ENCODE results near the gene IGFBPL1.

Gene IGFBPL1

DNA sequence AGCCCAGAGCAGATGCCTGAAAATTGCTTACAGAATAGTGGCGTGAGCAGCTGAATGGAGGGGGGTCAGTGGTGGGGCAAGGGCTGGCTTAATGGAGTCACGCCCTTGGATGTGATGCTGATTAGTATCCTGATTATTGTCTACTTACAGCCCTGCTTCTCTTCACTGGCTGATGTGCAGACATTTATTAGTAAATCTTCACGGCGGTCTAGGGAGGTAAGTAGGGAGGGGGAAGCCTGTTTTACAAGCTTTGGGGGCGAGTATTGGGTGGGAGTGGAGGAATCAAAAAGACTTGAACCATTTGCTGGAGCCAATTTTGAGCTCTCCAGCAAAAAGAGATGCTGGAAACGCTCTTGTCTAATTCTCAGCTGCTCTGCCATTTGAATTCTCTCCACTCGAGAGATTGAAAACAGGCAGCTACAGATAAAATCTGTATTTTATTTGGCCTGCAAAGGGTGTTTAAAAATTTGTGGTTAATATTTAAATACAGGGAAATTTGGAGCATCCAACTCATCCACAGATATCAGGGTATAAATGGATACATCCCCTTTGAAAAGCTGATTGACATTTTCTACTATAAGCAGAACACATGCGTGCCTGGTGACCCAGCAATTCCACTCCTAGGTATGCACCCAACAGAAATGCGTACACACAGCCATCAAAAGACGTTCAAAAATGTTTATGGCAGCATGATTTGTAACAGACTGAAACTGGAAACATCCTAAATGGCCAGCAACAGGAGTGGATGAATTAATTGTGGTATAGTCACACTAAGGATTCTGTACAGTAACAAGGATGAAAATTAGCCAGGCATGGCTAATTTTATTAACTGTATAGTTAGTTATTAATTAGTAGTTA, 51.3 kb downstream of the IGFBPL1 start:
- H3K36me3 ChIP-seq (ENCODE audit: insufficient read depth, low read length), result no peaks in the 10 kb centered on the region
- no peak overlapping the region for H3K4me3 ChIP-seq
- H3K27ac ChIP-seq, result no peak overlapping the region
- TF ChIP-seq EZH2 (IDR thresholded peaks at IDR 0.05) (no peak), POLR2AphosphoS5 (IDR thresholded peaks at IDR 0.05; ENCODE audit: borderline replicate concordance, low read depth, low read length) (no peak), FOXP2 (optimal IDR thresholded peaks at IDR 0.05; ENCODE audit: control extremely low read depth, extremely low read length, insufficient read depth) (no peak)
- no peak for DNase-seq (ENCODE audit: low read depth, low spot score)
- no peaks in the 10 kb centered on the region for H3K9me3 ChIP-seq (ENCODE audit: low read depth, low read length)
- H3K9ac ChIP-seq (ENCODE audit: insufficient read length), result no peak overlapping the region

DNA sequence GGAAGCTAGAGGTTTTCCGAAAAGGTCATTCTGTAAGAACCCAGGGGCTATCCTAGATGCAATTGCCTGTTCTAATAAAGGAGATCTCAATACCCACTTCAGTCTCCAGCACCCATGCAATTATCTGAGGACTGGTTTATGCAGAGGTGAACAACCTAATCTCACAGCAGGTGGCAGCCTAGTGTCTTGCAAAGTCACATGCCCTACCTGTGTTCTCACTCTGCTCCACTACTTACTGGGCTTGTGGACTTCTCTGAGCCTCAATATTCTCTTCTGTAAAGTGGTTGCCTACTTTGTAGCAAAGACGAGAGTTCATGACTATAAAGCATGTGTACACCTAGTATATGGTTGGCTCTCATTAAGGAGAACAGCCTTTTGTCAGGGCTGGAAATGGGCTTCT, 52.8 kb downstream of the IGFBPL1 start:
- no peak for DNase-seq (ENCODE audit: low read depth, low spot score)
- Histone ChIP-seq H3K9ac (ENCODE audit: insufficient read length) (no peak overlapping the region), H3K36me3 (ENCODE audit: insufficient read depth, low read length) (no peaks in the 10 kb centered on the region), H3K27ac (no peak overlapping the region), H3K9me3 (ENCODE audit: low read depth, low read length) (no peaks in the 10 kb centered on the region), H3K4me3 (no peak overlapping the region)
- TF ChIP-seq POLR2AphosphoS5 (IDR thresholded peaks at IDR 0.05; ENCODE audit: borderline replicate concordance, low read depth, low read length) (no peak), FOXP2 (optimal IDR thresholded peaks at IDR 0.05; ENCODE audit: control extremely low read depth, extremely low read length, insufficient read depth) (no peak), EZH2 (IDR thresholded peaks at IDR 0.05) (no peak)

DNA sequence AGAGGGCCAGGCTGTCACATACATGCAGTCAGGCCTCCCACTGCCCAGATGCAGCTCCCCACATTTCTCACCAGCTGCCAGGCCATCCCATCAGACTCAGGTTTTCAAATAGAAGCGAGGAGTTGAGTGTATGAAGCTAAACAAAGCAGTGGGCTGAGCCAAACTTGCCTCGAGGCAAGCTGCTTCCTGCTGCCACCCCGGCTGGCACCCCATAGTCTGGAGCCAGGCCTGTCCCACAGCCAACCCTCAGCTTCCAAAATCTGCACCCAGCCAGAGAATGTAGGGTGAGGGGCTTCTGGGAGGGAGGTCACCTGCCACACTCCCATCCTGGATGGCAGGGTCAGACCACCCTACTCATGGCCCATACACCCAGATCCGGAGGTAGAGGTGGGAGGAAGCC, 54.1 kb downstream of the IGFBPL1 start:
- Histone ChIP-seq H3K27ac (no peak overlapping the region), H3K36me3 (ENCODE audit: insufficient read depth, low read length) (no peaks in the 10 kb centered on the region), H3K9ac (ENCODE audit: insufficient read length) (no peak overlapping the region), H3K4me3 (peak overlapping the region; percentile 6; the same call in 1 of the 2 replicates), H3K9me3 (ENCODE audit: low read depth, low read length) (no peaks in the 10 kb centered on the region)
- no peak for DNase-seq (ENCODE audit: low read depth, low spot score)
- TF ChIP-seq FOXP2 (optimal IDR thresholded peaks at IDR 0.05; ENCODE audit: control extremely low read depth, extremely low read length, insufficient read depth) (no peak), EZH2 (IDR thresholded peaks at IDR 0.05) (no peak), POLR2AphosphoS5 (IDR thresholded peaks at IDR 0.05; ENCODE audit: borderline replicate concordance, low read depth, low read length) (no peak)

DNA sequence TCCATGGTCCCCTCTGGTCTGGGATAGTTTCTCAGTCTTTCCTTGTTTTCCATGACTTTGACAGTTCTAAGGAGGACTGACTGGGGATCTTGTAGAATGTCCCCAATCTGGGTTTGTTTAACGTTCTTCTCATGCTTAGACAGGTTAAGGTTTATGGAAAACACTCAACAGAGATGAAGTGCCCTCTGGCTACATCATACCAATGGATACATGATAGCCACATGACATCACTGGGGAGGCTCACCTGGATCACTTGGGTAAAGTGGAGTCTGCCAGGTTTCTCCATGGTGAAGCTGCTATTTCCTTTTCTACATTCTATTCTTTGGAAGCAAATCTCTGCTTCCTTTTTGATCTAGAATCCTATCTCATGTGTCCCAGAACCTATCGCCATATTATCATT, 55.5 kb downstream of the IGFBPL1 start:
- Histone ChIP-seq H3K36me3 (ENCODE audit: insufficient read depth, low read length) (no peaks in the 10 kb centered on the region), H3K9me3 (ENCODE audit: low read depth, low read length) (no peaks in the 10 kb centered on the region), H3K4me3 (no peak overlapping the region), H3K27ac (no peak overlapping the region), H3K9ac (ENCODE audit: insufficient read length) (no peak overlapping the region)
- DNase-seq (ENCODE audit: low read depth, low spot score), result no peak
- TF ChIP-seq POLR2AphosphoS5 (IDR thresholded peaks at IDR 0.05; ENCODE audit: borderline replicate concordance, low read depth, low read length), result no peak
- no peak for TF ChIP-seq FOXP2 (optimal IDR thresholded peaks at IDR 0.05; ENCODE audit: control extremely low read depth, extremely low read length, insufficient read depth)
- no peak for TF ChIP-seq EZH2 (IDR thresholded peaks at IDR 0.05)

DNA sequence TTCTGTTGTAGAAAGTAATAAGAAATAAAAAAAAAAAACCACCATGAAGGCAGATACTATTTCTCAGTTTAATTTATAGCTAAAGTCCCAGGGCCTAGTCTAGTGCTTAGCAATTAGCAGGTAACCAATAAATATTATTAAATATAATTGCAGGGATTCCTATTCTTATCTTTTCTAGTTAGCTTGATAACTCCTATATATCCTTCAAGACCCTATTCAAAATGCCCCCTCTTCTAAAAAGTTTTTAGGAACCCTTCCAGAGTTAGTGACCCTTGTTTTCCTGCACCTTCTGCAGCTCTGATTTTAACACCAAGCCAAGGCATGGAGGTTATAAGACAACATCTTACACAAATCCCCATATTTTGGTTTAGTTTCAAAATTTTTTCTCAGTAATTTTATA, 56.4 kb downstream of the IGFBPL1 start:
- DNase-seq (ENCODE audit: low read depth, low spot score), result no peak
- Histone ChIP-seq H3K9me3 (ENCODE audit: low read depth, low read length) (no peaks in the 10 kb centered on the region), H3K36me3 (ENCODE audit: insufficient read depth, low read length) (no peaks in the 10 kb centered on the region), H3K27ac (no peak overlapping the region), H3K4me3 (no peak overlapping the region), H3K9ac (ENCODE audit: insufficient read length) (no peak overlapping the region)
- TF ChIP-seq EZH2 (IDR thresholded peaks at IDR 0.05), result no peak
- no peak for TF ChIP-seq POLR2AphosphoS5 (IDR thresholded peaks at IDR 0.05; ENCODE audit: borderline replicate concordance, low read depth, low read length)
- TF ChIP-seq FOXP2 (optimal IDR thresholded peaks at IDR 0.05; ENCODE audit: control extremely low read depth, extremely low read length, insufficient read depth), result no peak

DNA sequence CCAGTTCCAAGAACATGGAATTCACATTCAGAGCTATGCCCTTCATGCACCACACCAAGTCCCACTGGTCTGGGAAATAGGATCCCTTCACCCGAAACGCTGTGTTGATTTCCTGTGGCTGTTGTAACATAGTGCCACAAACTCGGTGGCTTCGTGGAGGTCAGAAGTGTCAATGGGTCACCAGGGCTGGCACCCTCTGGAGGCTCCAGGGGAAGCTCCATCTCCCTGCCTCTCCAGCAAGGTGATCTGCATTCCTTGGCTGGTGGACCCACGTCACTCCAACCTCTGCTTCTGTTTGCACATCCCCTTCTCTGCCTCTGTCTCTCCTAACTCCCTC, 60.7 kb downstream of the IGFBPL1 start:
- Histone ChIP-seq H3K9me3 (ENCODE audit: low read depth, low read length) (no peaks in the 10 kb centered on the region), H3K4me3 (no peak overlapping the region), H3K36me3 (ENCODE audit: insufficient read depth, low read length) (no peaks in the 10 kb centered on the region), H3K9ac (ENCODE audit: insufficient read length) (no peak overlapping the region), H3K27ac (no peak overlapping the region)
- no peak for DNase-seq (ENCODE audit: low read depth, low spot score)
- no peak for TF ChIP-seq POLR2AphosphoS5 (IDR thresholded peaks at IDR 0.05; ENCODE audit: borderline replicate concordance, low read depth, low read length)
- no peak for TF ChIP-seq FOXP2 (optimal IDR thresholded peaks at IDR 0.05; ENCODE audit: control extremely low read depth, extremely low read length, insufficient read depth)
- TF ChIP-seq EZH2 (IDR thresholded peaks at IDR 0.05), result no peak

DNA sequence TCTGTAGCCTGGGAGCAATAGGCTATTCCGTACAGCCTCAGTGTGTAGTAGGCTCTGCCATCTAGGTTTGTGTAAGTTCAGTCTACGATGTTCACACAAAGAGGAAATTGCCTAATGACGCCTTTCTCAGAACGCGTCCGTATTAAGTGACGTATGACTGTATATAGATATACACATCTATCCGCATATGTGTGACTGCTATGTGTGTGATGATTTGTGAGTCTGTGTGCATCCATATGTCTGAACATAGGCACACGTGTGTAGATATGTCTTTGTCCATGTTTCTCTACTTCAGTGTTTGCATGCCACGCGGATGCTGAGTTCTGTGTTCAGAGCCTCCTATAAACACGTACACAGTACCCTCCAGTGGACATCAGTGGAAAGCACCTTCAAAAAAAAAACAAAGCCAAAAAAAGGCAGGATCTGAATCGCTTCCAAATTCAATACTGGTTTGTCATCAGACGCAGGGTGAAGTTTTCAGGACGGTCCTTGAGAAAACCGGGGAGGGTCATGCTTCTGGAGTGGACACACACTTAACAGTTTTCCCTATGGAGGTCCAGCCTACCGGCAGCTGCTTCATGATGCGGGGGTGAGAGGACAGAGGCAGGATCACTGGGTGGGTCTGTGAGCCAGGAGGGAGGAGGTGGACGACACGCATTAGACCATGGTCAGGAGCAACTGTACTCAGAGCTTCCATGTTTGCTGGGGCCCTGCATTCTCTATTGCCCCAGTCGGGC, 61.2 kb downstream of the IGFBPL1 start:
- DNase-seq (ENCODE audit: low read depth, low spot score), result peak; percentile 28
- TF ChIP-seq EZH2 (IDR thresholded peaks at IDR 0.05) (no peak), POLR2AphosphoS5 (IDR thresholded peaks at IDR 0.05; ENCODE audit: borderline replicate concordance, low read depth, low read length) (no peak), FOXP2 (optimal IDR thresholded peaks at IDR 0.05; ENCODE audit: control extremely low read depth, extremely low read length, insufficient read depth) (no peak)
- Histone ChIP-seq H3K27ac (no peak overlapping the region), H3K9me3 (ENCODE audit: low read depth, low read length) (no peaks in the 10 kb centered on the region), H3K36me3 (ENCODE audit: insufficient read depth, low read length) (no peaks in the 10 kb centered on the region), H3K9ac (ENCODE audit: insufficient read length) (no peak overlapping the region), H3K4me3 (no peak overlapping the region)

DNA sequence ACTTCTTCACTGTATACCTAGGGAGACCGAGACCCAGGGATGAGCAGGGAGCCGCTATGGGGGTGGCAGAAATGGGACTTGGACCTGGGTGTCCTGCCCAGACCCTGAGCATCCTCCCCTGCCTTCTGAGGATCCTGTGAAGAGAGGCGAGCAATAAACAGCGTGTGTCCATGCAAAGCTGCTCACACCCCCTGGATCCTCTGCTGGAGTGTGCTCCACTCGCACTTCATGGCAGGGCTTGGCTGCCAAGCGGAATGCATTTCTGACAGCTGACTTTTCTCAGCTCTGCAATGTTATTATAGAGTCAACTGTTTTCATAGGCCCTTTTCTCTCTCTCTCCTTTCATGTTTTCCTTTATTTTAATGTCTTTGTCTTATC, 62.8 kb downstream of the IGFBPL1 start:
- Histone ChIP-seq H3K9ac (ENCODE audit: insufficient read length) (no peak overlapping the region), H3K36me3 (ENCODE audit: insufficient read depth, low read length) (no peaks in the 10 kb centered on the region), H3K27ac (no peak overlapping the region), H3K4me3 (no peak overlapping the region), H3K9me3 (ENCODE audit: low read depth, low read length) (no peaks in the 10 kb centered on the region)
- TF ChIP-seq EZH2 (IDR thresholded peaks at IDR 0.05) (no peak), FOXP2 (optimal IDR thresholded peaks at IDR 0.05; ENCODE audit: control extremely low read depth, extremely low read length, insufficient read depth) (no peak), POLR2AphosphoS5 (IDR thresholded peaks at IDR 0.05; ENCODE audit: borderline replicate concordance, low read depth, low read length) (no peak)
- DNase-seq (ENCODE audit: low read depth, low spot score), result no peak
